GM12892 (cell line): ENCODE results near the gene LTN1.

Source experiments
- POLR2A ChIP-seq: IDR thresholded peaks from 2 replicates; pipeline ENCODE4 v1.6.1; 2011; ENCODE audit warnings: low read depth, low read length, control low read depth
- POLR2AphosphoS5 ChIP-seq: IDR thresholded peaks from 2 replicates; pipeline ENCODE4 v1.6.1; 2011; ENCODE audit warnings: low read depth, low read length, control low read depth
- TAF1 ChIP-seq: IDR thresholded peaks from 2 replicates; pipeline ENCODE4 v1.6.1; 2011; ENCODE audit warnings: low read depth, mild to moderate bottlenecking, control low read depth, low read length, borderline replicate concordance

DNA sequence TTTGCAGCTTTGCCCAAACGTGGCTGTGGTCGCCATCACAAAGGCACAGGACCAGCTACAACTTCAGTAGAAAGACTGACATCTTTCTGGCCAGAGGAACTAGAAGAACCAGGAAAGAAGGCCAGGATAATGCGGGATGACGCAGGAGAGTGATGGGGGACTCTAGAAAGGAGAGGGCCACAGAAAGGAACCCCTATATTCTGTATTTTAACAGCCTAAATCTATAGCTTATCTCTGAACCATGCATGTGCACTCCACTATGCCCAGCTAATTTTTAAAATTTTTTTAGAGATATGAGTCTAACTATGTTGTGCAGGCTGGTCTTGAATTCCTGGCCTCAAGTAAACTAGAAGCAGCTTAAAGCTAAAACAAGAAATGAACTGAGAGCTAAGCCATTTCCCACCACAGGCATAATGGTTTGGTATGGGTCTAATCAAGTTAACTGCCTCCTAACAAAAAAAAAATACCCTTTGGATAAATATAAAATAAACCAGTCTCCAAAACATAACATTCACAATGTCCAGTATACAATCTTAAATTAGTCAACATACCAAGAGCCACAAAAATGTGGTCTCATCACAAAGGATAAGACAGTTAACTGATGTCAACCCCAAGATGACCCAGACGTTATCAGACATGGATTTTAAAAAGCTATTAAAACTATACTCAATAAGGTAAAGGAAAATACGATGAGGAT lies 18.0 kb downstream of the LTN1 start:
- TF ChIP-seq POLR2A (no peak), POLR2AphosphoS5 (no peak), TAF1 (no peak)
